BE2C (cell line): ENCODE measurements around the gene AP4B1.
"Not testable (repeated sequence)": the region's sequence is repeated elsewhere in the genome, so short reads cannot be mapped to it uniquely, and the experiment has no call there.

Experiments used
- DNase-seq: peaks from one replicate; pipeline ENCODE4 v3.0.0-alpha.2; 2020
- H3K27me3 ChIP-seq: fragments of 250-450 bp; sonication (Bioruptor Pico); 2 replicates; pipeline ENCODE4 v1.5.1; 2020; ENCODE audit warnings: mild to moderate bottlenecking
- H3K36me3 ChIP-seq: fragments of 250-450 bp; sonication (Bioruptor Pico); 2 replicates; pipeline ENCODE4 v1.5.1; 2020; ENCODE audit warnings: mild to moderate bottlenecking
- H3K4me1 ChIP-seq: fragments of 250-450 bp; sonication (Bioruptor Pico); 2 replicates; pipeline ENCODE4 v1.5.1; 2020
- H3K4me3 ChIP-seq: 2 replicates; pipeline ENCODE4 v1.5.1; 2011; ENCODE audit warnings: low read depth, low read length
- H3K9me3 ChIP-seq: fragments of 250-450 bp; sonication (Bioruptor Pico); 2 replicates; pipeline ENCODE4 v1.5.1; 2020
- TF ChIP-seq, protein P1 (sequence below): IDR thresholded peaks from 2 replicates; pipeline ENCODE4 v1.5.1; 2012; ENCODE audit warnings: mild to moderate bottlenecking, low read depth, low read length

The AP4B1 gene

DNA sequence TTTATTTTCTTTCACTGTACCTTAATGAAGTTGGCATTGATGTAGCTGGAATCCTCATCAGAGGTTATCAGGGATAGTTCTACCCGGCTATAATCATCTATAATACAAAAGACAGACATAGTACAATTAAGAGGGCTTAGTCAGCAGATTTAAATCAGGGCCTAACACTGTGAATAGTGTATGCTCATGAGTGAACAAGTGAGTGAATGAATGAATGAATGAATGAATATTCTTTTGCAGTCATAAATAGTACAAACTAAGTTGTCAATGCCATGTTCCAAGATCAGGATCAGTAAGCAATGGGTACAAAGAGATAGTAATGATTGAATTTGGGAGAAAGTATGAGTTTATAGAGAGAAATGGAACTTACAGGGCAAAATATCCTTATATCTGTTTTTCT, 45.6 kb downstream of the AP4B1 start:
- no peak for DNase-seq
- Histone ChIP-seq H3K36me3 (no peaks in the 10 kb centered on the region), H3K4me3 (no peak overlapping the region), H3K9me3 (no peaks in the 10 kb centered on the region), H3K4me1 (no peaks in the 10 kb centered on the region), H3K27me3 (no peaks in the 10 kb centered on the region)
- TF ChIP-seq, protein P1, sequence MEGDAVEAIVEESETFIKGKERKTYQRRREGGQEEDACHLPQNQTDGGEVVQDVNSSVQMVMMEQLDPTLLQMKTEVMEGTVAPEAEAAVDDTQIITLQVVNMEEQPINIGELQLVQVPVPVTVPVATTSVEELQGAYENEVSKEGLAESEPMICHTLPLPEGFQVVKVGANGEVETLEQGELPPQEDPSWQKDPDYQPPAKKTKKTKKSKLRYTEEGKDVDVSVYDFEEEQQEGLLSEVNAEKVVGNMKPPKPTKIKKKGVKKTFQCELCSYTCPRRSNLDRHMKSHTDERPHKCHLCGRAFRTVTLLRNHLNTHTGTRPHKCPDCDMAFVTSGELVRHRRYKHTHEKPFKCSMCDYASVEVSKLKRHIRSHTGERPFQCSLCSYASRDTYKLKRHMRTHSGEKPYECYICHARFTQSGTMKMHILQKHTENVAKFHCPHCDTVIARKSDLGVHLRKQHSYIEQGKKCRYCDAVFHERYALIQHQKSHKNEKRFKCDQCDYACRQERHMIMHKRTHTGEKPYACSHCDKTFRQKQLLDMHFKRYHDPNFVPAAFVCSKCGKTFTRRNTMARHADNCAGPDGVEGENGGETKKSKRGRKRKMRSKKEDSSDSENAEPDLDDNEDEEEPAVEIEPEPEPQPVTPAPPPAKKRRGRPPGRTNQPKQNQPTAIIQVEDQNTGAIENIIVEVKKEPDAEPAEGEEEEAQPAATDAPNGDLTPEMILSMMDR = no peak

DNA sequence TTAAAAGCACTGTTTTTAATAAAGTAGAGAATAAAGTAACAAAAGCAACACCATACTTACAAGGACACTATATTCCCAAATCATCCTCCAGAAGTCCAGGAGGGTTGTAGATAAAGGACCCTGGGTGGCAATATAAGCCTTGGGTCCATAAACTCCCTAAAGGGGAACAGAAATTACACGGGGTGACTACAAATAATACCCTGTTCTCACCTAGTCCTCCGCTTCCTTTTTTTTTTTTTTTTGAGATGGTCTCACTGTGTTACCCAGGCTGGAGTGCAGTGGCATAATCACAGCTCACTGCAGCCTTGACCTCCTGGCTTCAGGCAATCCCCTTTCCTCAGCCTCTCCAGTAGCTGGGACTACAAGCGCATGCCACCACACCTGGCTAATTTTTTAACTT, 46.2 kb downstream of the AP4B1 start:
- Histone ChIP-seq H3K4me3 (no peak overlapping the region), H3K9me3 (no peaks in the 10 kb centered on the region), H3K4me1 (no peaks in the 10 kb centered on the region), H3K36me3 (no peaks in the 10 kb centered on the region), H3K27me3 (no peaks in the 10 kb centered on the region)
- no peak for DNase-seq
- TF ChIP-seq, protein P1 = no peak

- H3K9me3 ChIP-seq = no peaks in the 10 kb centered on the region
- H3K27me3 ChIP-seq = no peaks in the 10 kb centered on the region
- DNase-seq = no peak
- TF ChIP-seq, protein P1 = no peak
- no peaks in the 10 kb centered on the region for H3K4me1 ChIP-seq
- no peaks in the 10 kb centered on the region for H3K36me3 ChIP-seq
- H3K4me3 ChIP-seq = no peak overlapping the region
Measured at GRCh38 chr1:113857776-113858175, 46.8 kb downstream of the AP4B1 start.

DNA sequence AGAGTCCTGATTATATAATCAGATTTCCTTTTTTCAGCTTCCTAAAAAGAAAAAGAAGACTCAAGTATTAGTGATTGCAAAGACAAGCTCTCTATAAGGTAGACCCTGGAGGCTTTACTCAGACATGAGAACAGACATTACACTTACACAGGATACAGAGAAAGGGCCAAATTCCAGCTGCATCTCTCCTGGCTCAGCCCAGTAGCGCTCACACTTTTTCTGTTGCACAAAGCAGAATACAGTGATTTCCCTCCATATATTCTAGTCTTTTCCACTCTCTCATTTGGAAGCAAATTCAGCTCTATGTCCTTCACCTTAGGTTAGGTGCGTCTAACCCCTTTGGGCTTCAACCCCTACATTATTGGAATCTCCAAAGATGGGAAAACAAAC, 48.2 kb downstream of the AP4B1 start:
- H3K27me3 ChIP-seq = no peaks in the 10 kb centered on the region
- H3K4me1 ChIP-seq = no peaks in the 10 kb centered on the region
- H3K9me3 ChIP-seq = no peaks in the 10 kb centered on the region
- TF ChIP-seq, protein P1 = no peak
- H3K4me3 ChIP-seq = no peak overlapping the region
- DNase-seq = no peak
- no peaks in the 10 kb centered on the region for H3K36me3 ChIP-seq

DNA sequence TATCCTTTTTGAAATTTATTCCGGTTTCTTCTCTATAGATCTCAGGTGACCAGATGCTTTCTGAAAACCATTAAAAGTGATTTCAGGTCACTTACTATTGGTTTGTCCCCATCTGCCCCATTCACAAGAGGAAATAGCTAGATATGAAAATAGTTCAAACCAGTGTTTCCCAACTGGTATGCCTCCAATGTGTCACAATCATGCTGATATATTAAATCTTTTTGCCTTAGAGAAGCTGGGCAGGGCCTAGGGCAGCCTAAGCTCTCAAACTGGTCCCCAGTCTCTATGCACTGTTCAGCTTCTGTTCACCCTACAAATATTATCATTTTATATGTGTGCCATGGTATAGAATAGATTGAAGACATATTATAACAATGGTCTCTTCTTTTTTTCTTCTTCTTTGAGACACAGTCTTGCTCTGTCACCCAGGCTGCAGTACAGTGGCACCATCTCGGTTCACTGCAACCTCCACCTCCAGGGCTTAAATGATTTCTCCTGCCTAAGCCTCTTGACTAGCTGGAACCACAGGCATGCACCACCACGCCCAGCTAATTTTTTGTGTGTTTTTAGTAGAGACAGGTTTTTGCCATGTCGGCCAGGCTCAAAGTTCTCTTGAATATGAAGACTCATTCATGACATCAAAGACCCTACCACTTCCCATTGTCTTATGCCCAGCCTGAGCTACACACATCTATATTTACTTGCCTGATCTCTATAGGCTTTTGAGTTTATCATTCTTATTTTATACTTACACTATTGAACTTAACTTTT, 48.8 kb downstream of the AP4B1 start:
- TF ChIP-seq, protein P1 = no peak
- Histone ChIP-seq H3K27me3 (no peaks in the 10 kb centered on the region), H3K4me3 (no peak overlapping the region), H3K36me3 (no peaks in the 10 kb centered on the region), H3K4me1 (no peaks in the 10 kb centered on the region), H3K9me3 (no peaks in the 10 kb centered on the region)
- DNase-seq = no peak

DNA sequence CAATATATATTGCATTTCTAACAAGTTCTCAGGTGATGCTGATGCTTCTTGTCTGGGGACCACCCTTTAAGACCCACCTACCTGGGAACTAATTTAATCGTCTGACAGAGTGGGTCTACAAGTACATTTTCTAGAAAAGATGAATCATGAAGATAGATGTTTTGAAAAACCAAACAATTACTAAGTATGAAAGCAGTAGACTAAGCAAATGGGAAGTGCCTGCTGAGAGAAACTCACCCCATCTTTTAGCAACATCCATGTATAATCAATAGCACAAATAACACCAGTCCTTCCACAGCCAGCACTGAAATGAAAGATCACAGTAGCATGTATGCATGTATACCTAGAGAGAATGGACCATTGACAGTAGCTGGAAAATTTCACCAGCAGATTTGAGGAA, 50.4 kb downstream of the AP4B1 start:
- Histone ChIP-seq H3K4me1 (no peaks in the 10 kb centered on the region), H3K27me3 (no peaks in the 10 kb centered on the region), H3K4me3 (no peak overlapping the region), H3K9me3 (no peaks in the 10 kb centered on the region), H3K36me3 (no peaks in the 10 kb centered on the region)
- DNase-seq = no peak
- TF ChIP-seq, protein P1 = no peak

DNA sequence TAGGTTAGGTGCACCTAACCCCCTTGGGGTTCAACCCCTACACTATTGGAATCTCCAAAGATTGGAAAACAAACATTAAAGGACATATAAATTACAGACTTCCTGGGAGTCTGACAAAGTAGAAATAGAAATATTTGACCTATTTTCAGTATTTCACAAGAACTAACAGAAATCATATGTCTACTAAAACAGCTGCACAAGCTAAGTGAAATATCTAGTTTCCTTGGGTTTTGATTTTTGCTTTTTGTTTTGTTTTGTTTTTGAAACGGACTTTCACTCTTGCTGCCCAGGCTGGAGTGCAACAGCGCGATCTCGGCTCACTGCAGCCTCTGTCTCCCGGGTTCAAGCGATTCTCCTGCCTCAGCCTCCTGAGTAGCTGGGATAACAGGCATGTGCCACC, 51.9 kb downstream of the AP4B1 start:
- H3K36me3 ChIP-seq, H3K9me3 ChIP-seq, H3K4me1 ChIP-seq, H3K4me3 ChIP-seq, H3K27me3 ChIP-seq, DNase-seq: not testable (repeated sequence)
